Measurements from ENCODE around the gene HNF1B.
"Not testable (repeated sequence)": the region's sequence is repeated elsewhere in the genome, so short reads cannot be mapped to it uniquely, and the experiment has no call there.

HNF1B gene

DNA sequence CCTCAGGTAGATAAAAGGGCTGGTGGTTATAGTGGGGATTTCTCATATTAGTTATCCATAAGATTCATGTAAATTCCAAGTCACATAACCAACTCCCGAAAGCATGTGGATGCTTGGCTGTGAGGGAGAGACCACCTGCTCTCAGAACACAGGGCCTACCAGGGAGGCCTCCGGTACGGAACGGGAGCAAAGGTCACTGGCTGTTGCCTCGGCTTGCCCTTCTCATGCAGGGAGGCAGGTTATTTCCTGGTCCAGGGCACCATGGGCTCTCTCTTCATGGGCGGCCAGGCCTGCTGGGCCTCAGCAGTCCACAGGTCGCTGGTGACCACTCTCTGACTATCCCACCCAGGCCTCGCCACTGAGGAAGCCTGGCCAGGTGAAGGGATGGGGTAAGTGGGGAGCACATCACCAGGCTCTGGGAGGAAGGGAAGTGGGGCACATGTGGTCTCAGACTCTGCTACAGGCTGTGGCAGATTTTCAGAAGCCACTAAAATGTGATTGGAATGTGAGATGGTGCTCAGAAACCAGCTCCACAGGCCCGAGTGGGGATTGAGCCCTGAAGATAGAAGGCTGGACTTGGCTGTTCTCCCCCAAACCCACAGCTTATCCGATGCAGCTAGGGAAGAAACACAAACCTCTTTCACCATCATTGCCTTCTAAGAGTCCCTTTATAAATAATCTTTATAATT is 45.4 kb downstream of the HNF1B start:
- DNase-seq: no peak

GRCh38 chr17:37698911-37699255 is 46.0 kb downstream of the HNF1B start:
- no peak for DNase-seq

DNA sequence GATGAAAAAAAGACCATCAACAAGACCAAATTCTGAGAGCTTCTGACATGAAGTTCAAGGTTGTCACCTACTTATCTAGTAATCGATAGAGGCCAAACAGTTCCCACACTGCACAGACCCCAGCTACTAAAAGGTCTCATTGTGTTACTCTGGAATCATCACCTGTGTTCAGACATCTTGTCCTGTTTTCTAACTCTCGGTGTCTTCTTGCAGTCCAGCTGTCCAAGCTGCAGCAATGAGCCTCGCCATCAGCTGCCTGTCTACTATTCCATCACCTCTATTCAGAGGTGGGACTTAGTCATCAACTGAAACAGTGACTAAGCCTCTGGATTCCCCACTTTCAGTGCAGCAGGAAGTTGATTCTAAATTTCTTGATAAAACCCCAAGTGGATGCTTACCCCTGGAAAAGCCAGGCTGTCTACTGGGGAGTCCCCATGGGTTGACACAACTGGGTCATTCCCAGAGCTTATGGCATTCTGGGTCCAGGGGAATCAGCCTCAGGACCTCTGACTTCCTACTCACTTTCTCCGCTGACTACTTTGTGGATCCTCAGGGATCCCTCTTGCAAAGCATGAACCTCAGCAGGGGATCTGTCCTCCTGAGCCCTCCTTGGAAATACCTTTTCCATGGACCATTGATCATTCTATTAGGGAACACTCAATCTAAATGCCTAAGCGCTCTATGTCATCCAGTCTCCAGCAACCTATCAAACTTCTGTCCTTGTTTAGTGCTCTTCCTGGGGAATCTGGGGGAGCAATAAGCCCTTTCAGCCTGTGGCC is 46.5 kb downstream of the HNF1B start:
- DNase-seq: no peak

GRCh38 chr17:37697381-37697780 is 47.5 kb downstream of the HNF1B start:
- DNase-seq: no peak

- no peak for DNase-seq
Observed at GRCh38 chr17:37696366-37696765, 48.5 kb downstream of the HNF1B start.

- no peak for DNase-seq
Observed at GRCh38 chr17:37695726-37696125, 49.1 kb downstream of the HNF1B start.

GRCh38 chr17:37694734-37695133 is 50.1 kb downstream of the HNF1B start:
- no peak for DNase-seq

DNA sequence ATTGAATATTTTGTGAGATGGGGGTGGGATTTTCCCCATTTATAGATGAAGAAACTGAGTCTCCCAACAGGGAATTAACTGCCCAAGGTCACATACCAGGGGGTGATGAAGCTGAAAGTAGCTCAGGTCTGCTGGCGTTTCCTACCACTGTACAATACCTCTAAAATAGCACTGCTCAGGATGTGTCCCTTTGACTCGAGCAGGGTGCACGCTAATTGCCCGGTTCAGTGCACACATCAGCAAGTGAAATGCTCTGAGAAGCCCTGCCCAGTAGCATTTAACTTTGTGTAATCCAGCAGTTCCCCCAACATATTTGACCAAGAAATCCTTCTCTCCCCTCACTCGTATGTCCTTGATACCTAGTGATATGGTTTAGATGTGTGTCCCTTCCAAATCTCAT is 51.5 kb downstream of the HNF1B start:
- DNase-seq: no peak

DNA sequence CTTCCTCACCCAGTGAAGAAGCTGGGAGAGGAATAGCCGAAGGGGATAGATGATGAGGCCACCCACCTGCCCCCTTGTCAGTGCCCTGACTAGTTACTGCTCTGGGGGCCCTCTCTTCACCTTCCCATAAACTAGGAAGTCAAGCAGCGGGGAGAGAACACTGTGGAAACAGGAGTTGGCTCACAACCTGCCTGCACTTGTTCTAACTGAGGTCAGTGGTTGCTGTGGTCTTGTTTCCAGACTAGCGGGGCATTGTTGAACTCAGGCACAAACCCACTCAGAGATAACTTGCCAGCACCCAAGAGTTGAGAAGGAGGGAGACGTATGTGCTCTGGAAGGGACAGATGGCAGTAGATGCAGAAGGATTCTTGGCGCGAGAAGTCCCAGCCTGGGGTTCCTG is 53.1 kb downstream of the HNF1B start:
- no peak for DNase-seq

DNA sequence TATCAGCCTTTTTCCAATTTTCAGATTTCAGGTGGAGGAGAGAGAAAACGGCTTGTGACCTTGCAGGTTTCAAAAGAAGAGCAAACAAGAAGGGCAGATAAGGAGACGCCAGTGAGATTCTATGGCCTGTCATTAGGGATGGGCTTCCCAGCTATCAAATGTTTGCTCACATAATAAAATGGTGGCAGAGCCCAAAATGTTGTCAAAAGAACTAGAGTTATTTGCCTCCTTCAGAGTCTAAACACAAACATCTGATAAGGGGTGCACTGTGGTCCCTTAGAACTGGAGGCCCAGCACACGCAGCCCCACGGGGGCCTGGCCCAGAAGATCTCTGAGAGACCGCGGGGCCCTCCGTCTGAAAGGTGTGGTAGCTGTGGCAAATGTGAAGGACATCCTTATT is 55.5 kb downstream of the HNF1B start:
- DNase-seq: no peak

GRCh38 chr17:37683454-37683984 is 61.3 kb downstream of the HNF1B start:
- no peak for DNase-seq

GRCh38 chr17:37682007-37682406 is 62.9 kb downstream of the HNF1B start:
- DNase-seq: no peak

DNA sequence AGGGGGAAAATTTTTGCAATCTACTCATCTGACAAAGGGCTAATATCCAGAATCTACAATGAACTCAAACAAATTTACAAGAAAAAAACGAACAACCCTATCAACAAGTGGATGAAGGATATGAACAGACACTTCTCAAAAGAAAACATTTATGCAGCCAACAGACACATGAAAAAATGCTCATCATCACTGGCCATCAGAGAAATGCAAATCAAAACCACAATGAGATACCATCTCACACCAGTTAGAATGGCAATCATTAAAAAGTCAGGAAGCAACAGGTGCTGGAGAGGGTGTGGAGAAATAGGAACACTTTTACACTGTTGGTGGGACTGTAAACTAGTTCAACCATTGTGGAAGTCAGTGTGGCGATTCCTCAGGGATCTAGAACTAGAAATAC is 64.9 kb downstream of the HNF1B start:
- not testable (repeated sequence) for DNase-seq

DNA sequence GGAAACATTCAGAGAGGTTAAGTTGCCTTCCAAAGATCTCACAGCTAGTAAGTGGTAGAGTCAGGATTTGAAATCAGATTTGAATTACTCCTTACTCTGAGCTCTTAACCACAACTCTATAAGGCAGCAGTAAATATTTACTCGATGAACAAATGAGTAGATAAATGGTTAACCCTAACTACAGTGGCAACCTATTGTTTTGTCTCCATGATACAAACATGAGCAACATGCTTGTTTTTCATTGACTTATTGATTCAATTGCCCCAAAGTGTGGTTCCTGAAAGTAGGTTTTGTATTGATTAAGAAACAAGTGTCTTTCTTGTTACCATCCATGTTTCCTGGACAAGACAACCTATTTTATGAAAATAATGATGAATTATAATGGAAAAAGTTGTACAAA is 66.8 kb downstream of the HNF1B start:
- DNase-seq: no peak

DNA sequence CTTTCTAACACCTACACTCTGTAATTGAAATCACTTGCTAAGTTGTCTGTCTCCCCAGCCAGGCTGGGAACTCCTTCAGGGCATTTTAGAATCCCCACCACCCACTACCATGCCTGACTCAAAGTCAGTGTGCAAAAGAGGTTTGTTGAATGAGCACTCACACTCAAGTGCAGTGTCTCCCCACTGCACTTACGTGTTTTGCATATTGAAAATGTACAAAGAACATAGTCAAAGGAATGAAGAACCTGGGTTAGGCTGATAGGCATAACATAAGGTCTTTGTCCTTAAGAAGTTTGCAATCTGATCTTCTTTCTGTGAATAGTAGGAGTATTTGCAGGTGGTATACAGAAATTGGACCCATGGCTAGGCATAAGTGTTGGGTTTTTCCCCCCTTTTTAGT is 67.8 kb downstream of the HNF1B start:
- no peak for DNase-seq

- no peak for DNase-seq
Observed at GRCh38 chr17:37676115-37676925, 68.5 kb downstream of the HNF1B start.

- no peak for DNase-seq
Observed at GRCh38 chr17:37674511-37674910, 70.3 kb downstream of the HNF1B start.

GRCh38 chr17:37673386-37673785 is 71.5 kb downstream of the HNF1B start:
- DNase-seq: no peak

DNA sequence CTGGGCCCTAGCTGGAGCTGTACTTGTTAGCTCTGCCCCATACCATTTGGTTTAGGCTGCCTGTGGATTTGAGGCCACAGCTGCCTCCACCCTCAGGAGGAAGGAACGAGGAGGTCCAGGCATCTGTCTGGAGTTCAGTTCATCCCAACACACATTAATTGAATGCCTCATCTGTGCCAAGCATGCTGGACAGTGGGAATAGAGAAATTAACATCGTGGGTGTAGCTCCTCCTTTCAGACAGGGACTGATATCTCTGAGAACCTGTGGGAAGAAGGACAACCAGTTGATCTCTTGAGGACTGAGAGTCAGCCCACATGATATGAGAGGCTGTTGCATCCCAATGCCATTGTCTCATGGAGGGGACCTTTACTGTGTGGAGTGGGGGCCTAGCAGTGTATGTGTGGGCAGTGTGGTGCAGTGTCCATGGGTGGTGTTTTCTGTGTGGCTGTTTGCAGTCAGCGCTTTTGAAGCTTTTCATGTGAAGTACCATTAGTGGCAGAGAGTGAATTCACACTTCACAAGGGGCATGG is 72.2 kb downstream of the HNF1B start:
- DNase-seq: no peak

- no peak for DNase-seq
Observed at GRCh38 chr17:37671824-37672547, 72.9 kb downstream of the HNF1B start.

DNA sequence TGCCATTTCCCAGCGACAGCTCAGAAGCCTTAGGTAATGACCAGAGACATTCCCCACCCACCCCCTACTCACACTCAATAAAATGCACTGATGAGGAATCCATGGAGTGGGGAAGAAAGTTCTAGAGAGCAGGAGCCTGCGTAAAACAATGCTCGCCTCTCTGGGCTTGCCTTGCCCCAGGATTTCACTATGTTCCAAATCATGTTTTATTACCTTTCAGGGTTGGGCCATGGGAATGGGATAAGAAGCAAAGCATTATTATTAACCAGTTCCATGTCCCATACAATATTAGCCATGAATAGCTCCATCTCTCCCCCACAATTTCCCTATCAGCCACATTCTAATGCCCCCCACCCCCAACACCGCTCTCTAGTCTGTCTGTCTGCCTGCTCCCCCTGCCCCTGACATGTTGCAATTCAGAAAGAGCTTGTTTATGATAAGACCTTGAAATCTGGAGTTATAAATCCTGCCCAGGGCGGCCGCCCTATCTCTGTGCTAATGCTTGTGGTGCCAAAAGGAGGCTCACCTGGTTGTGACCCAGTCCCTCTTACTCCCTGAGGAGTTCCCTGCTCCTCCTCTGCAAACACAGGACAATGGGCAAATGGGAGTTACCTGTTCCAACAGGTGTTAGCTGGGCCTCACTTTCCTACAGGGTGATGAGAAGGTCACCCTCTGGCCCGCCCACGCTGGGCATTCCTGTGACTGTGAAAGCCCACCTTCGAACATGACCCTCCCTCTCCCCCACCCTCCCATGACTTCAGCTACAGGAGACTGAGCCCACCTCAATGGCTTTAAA is 73.6 kb downstream of the HNF1B start:
- DNase-seq: no peak

DNA sequence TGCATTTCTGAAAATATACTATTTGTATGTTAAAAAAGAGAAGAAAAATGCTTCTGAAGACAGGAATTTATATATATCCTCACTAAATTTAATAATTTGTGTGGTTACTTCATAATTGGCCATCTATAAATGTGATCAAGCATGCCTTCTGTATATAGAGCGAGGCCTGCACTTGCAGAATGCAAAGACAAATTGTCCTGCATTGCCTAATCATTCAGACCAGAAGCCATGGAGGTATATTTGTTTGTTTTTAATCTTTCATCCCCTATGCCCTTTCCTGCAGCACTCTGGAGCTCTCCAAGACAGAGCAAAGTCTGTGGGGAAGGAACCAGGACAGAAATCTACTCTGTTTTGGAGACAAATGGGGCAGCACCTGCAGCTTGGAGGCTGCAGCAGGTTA is 77.8 kb downstream of the HNF1B start:
- DNase-seq: no peak

Measured in NCI-H2227 treated with DMSO at 0.1 percent for 48 hours (cell line).